ENCODE measurements around the gene UBE2E2.

DNA sequence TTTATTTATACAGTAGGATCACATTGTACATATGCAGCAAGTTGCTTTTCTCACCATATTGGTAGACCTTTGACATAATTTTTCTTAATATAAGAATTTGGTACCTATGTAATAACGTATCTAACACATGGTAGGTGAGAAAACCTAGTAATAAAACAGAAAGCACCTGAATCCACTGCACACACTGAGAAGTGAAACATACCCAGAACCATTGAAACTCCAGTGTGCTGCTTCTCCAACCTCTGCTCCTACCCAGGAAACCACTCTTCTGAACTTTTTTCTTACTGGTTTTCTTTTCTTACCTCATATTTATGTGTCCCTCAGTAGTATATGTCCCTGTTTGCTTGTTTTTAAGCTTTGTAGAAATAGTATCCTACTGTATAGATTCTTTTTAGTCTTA, 293.0 kb downstream of the UBE2E2 start:
- no peak for TF ChIP-seq MYNN (tag by site-specific recombination; IDR thresholded peaks at IDR 0.05; ENCODE audit: borderline replicate concordance)
- no peak for TF ChIP-seq CTCF (tag by site-specific recombination; IDR thresholded peaks at IDR 0.05)
- TF ChIP-seq ZNF292 (tag by site-specific recombination; IDR thresholded peaks at IDR 0.05; ENCODE audit: borderline replicate concordance, low read depth), result no peak
- TF ChIP-seq ZNF558 (tag by site-specific recombination; IDR thresholded peaks at IDR 0.05), result no peak

All from HEK293 (cell line).